BLaER1 treated with 17β-estradiol and CSF1 and Interleukin-3, amounts not matched to agents 10 nM and 100 nM (cell line): ENCODE results near the gene GRK5.

Experiments
- H3K27ac ChIP-seq, 11 experiments: shearing (Covaris generic); formaldehyde crosslinking; 2 replicates each; pipeline ENCODE4 v1.8.1; 2022
- H3K27me3 ChIP-seq, 11 experiments: shearing (Covaris generic); formaldehyde crosslinking; 2 replicates each; pipeline ENCODE4 v1.8.1; 2022
- H3K36me3 ChIP-seq, 11 experiments: shearing (Covaris generic); formaldehyde crosslinking; 2 replicates each; pipeline ENCODE4 v1.8.1; 2022
- H3K4me1 ChIP-seq, 10 experiments: shearing (Covaris generic); formaldehyde crosslinking; 2 replicates each; pipeline ENCODE4 v1.8.1; 2022
- H3K4me2 ChIP-seq, 11 experiments: shearing (Covaris generic); formaldehyde crosslinking; 2 replicates each; pipeline ENCODE4 v1.8.1; 2022
- H3K4me3 ChIP-seq, 10 experiments: shearing (Covaris generic); formaldehyde crosslinking; 2 replicates each; pipeline ENCODE4 v1.8.1; 2022
- H3K9ac ChIP-seq, 11 experiments: shearing (Covaris generic); formaldehyde crosslinking; 2 replicates each; pipeline ENCODE4 v1.8.1; 2022
- H3K9me3 ChIP-seq, 11 experiments: shearing (Covaris generic); formaldehyde crosslinking; replicated peaks in 1 of 11; 2 replicates each; pipeline ENCODE4 v1.8.1; 2022
- H4K20me1 ChIP-seq, 11 experiments: shearing (Covaris generic); formaldehyde crosslinking; 2 replicates each; pipeline ENCODE4 v1.8.1; 2022
- Cebpa-rat ChIP-seq, 11 experiments: shearing (Covaris generic); IDR thresholded peaks; 2 replicates each; pipeline ENCODE4 v1.8.1; 2022

The GRK5 gene

GRCh38 chr10:119288574-119289001, 81.2 kb downstream of the GRK5 start:
- H3K4me2 ChIP-seq, result peak overlapping the region in 3 of 11 experiments; percentile 18 to 42 (median 19); a peak in 5 of 22 replicates
- H3K4me3 ChIP-seq, result no peak overlapping the region
- no peaks in the 10 kb centered on the region for H3K9me3 ChIP-seq
- peaks cover 10 to 33% (median 16%) of the 10 kb centered on the region in 10 experiments; a peak in 18 of 20 replicates for H3K4me1 ChIP-seq
- H3K36me3 ChIP-seq, result no peaks in the 10 kb centered on the region
- TF ChIP-seq Cebpa-rat (IDR thresholded peaks at IDR 0.05), result no peak
- H3K9ac ChIP-seq, result no peak overlapping the region
- H3K27me3 ChIP-seq, result no peaks in the 10 kb centered on the region
- no peak overlapping the region for H3K27ac ChIP-seq
- H4K20me1 ChIP-seq, result no peaks in the 10 kb centered on the region; a peak in 1 of 22 replicates

GRCh38 chr10:119289227-119289920, 82.0 kb downstream of the GRK5 start:
- Histone ChIP-seq H3K27me3 (no peaks in the 10 kb centered on the region), H3K27ac (no peak overlapping the region), H3K4me3 (no peak overlapping the region), H4K20me1 (no peaks in the 10 kb centered on the region; a peak in 1 of 22 replicates), H3K4me2 (peak overlapping the region in 8 of 11 experiments; percentile 1 to 42 (median 8); a peak in 5 of 22 replicates), H3K4me1 (peaks cover 6 to 33% (median 14%) of the 10 kb centered on the region in 10 experiments; a peak in 15 of 20 replicates), H3K9ac (no peak overlapping the region), H3K9me3 (no peaks in the 10 kb centered on the region), H3K36me3 (no peaks in the 10 kb centered on the region)
- TF ChIP-seq Cebpa-rat (IDR thresholded peaks at IDR 0.05), result no peak

- H3K27ac ChIP-seq, result no peak overlapping the region
- no peak for TF ChIP-seq Cebpa-rat (IDR thresholded peaks at IDR 0.05)
- H3K4me1 ChIP-seq, result peaks cover 4 to 28% (median 12%) of the 10 kb centered on the region in 10 experiments; a peak in 15 of 20 replicates
- no peak overlapping the region for H3K4me3 ChIP-seq
- no peak overlapping the region for H3K9ac ChIP-seq
- H3K27me3 ChIP-seq, result no peaks in the 10 kb centered on the region
- no peaks in the 10 kb centered on the region; a peak in 1 of 22 replicates for H4K20me1 ChIP-seq
- no peaks in the 10 kb centered on the region for H3K9me3 ChIP-seq
- no peaks in the 10 kb centered on the region for H3K36me3 ChIP-seq
- 0 out of 22 replicates have a peak overlapping the region, but pooled peaks of 1 of the 11 experiments have one; percentile 4 for H3K4me2 ChIP-seq
Measured at GRCh38 chr10:119290301-119291048, 83.1 kb downstream of the GRK5 start.

- no peaks in the 10 kb centered on the region for H3K36me3 ChIP-seq
- H3K4me3 ChIP-seq, result no peak overlapping the region
- H3K27me3 ChIP-seq, result no peaks in the 10 kb centered on the region
- H4K20me1 ChIP-seq, result no peaks in the 10 kb centered on the region; a peak in 1 of 22 replicates
- peak overlapping the region in 2 of 11 experiments; percentile 4 to 15; a peak in 2 of 22 replicates for H3K4me2 ChIP-seq
- no peak overlapping the region for H3K9ac ChIP-seq
- H3K9me3 ChIP-seq, result peaks cover 0 to 4% (median 0%) of the 10 kb centered on the region in 11 experiments; a peak in 2 of 22 replicates
- no peak overlapping the region for H3K27ac ChIP-seq
- no peak for TF ChIP-seq Cebpa-rat (IDR thresholded peaks at IDR 0.05)
- H3K4me1 ChIP-seq, result peaks cover 0 to 20% (median 9%) of the 10 kb centered on the region in 10 experiments; a peak in 13 of 20 replicates
Measured at GRCh38 chr10:119291223-119291900, 84.0 kb downstream of the GRK5 start.

- Histone ChIP-seq H3K9ac (no peak overlapping the region), H3K9me3 (peaks cover 0 to 17% (median 8%) of the 10 kb centered on the region in 11 experiments; a peak in 11 of 22 replicates), H3K4me1 (peaks cover 0 to 19% (median 9%) of the 10 kb centered on the region in 10 experiments; a peak in 12 of 20 replicates), H3K27ac (no peak overlapping the region), H3K4me2 (no peak overlapping the region; a peak in 1 of 22 replicates), H4K20me1 (no peaks in the 10 kb centered on the region; a peak in 1 of 22 replicates), H3K4me3 (no peak overlapping the region), H3K36me3 (no peaks in the 10 kb centered on the region), H3K27me3 (no peaks in the 10 kb centered on the region)
- no peak for TF ChIP-seq Cebpa-rat (IDR thresholded peaks at IDR 0.05)
Measured at GRCh38 chr10:119292968-119293760, 85.8 kb downstream of the GRK5 start.

GRCh38 chr10:119296703-119297102, 89.3 kb downstream of the GRK5 start:
- no peak overlapping the region for H3K27ac ChIP-seq
- H3K4me3 ChIP-seq, result no peak overlapping the region
- peaks cover 0 to 17% (median 8%) of the 10 kb centered on the region in 11 experiments; a peak in 11 of 22 replicates for H3K9me3 ChIP-seq
- no peak overlapping the region for H3K4me2 ChIP-seq
- TF ChIP-seq Cebpa-rat (IDR thresholded peaks at IDR 0.05), result no peak
- H3K36me3 ChIP-seq, result no peaks in the 10 kb centered on the region
- no peaks in the 10 kb centered on the region for H3K27me3 ChIP-seq
- H4K20me1 ChIP-seq, result no peaks in the 10 kb centered on the region
- no peak overlapping the region for H3K9ac ChIP-seq
- peaks cover 5 to 15% (median 7%) of the 10 kb centered on the region in 10 experiments; a peak in 17 of 20 replicates for H3K4me1 ChIP-seq

GRCh38 chr10:119297207-119297968, 90.0 kb downstream of the GRK5 start:
- no peaks in the 10 kb centered on the region for H3K36me3 ChIP-seq
- H4K20me1 ChIP-seq, result no peaks in the 10 kb centered on the region
- H3K4me2 ChIP-seq, result no peak overlapping the region
- no peak for TF ChIP-seq Cebpa-rat (IDR thresholded peaks at IDR 0.05)
- no peaks in the 10 kb centered on the region for H3K27me3 ChIP-seq
- no peak overlapping the region for H3K27ac ChIP-seq
- H3K9me3 ChIP-seq, result peaks cover 0 to 17% (median 8%) of the 10 kb centered on the region in 11 experiments; a peak in 11 of 22 replicates
- no peak overlapping the region for H3K9ac ChIP-seq
- no peak overlapping the region for H3K4me3 ChIP-seq
- peaks cover 11 to 20% (median 14%) of the 10 kb centered on the region in 10 experiments for H3K4me1 ChIP-seq

GRCh38 chr10:119298810-119299209, 91.4 kb downstream of the GRK5 start:
- Histone ChIP-seq H4K20me1 (no peaks in the 10 kb centered on the region), H3K9me3 (peaks cover 0 to 17% (median 8%) of the 10 kb centered on the region in 11 experiments; a peak in 11 of 22 replicates), H3K27ac (no peak overlapping the region), H3K9ac (no peak overlapping the region), H3K4me3 (no peak overlapping the region), H3K27me3 (no peaks in the 10 kb centered on the region), H3K36me3 (no peaks in the 10 kb centered on the region), H3K4me2 (no peak overlapping the region), H3K4me1 (peaks cover 11 to 29% (median 24%) of the 10 kb centered on the region in 10 experiments)
- TF ChIP-seq Cebpa-rat (IDR thresholded peaks at IDR 0.05), result no peak
